Measurements from ENCODE around the gene SLC45A1.
"Not testable (repeated sequence)": the region's sequence is repeated elsewhere in the genome, so short reads cannot be mapped to it uniquely, and the experiment has no call there.

Gene SLC45A1

GRCh38 chr1:8317647-8318381 is at the start of gene SLC45A1:
TSS of gene SLC45A1 (plus strand) at chr1:8318114. CDS start at chr1:8324330, 6,216 bp downstream.
- peak; percentile 19 for DNase-seq

DNA sequence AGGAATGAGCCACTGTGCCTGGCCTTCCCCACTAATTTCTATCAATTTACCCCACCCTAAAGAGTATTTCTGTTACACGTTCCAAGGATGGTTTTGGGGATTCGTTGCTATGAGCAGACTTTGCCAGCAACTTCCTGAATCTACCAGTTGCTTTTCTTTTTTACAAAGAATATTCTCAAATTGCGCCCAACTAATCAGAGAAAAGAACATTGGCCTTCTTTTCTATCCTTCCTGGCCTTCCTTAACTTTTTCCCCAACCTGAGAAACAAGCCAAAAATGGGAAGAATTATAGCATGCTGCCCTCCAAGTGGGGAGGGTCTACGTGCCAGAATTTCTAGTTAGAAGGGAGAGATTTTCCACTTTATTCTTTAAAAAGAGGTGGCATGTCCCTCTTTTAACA is 44.9 kb upstream of the SLC45A1 start:
- no peak for DNase-seq

DNA sequence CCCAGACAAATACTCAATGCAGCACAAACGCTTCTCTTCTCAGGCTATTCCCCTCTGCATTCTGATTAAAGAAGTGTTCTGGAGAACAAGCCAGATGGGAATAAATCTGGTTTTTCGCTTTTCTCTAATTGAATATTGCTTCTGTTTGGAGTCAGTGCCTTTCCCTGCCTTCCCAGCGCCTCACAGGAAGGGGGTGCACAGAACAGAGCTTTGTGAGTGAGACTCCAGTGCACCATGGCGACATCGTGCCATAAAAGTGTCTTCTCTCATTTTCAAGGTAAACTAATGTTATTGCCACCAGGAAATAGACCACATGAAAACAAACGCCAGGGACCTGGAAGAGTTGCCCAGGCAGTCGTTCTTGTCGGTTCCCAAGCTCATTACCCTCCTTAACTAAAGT is 43.6 kb upstream of the SLC45A1 start:
- no peak for DNase-seq

DNA sequence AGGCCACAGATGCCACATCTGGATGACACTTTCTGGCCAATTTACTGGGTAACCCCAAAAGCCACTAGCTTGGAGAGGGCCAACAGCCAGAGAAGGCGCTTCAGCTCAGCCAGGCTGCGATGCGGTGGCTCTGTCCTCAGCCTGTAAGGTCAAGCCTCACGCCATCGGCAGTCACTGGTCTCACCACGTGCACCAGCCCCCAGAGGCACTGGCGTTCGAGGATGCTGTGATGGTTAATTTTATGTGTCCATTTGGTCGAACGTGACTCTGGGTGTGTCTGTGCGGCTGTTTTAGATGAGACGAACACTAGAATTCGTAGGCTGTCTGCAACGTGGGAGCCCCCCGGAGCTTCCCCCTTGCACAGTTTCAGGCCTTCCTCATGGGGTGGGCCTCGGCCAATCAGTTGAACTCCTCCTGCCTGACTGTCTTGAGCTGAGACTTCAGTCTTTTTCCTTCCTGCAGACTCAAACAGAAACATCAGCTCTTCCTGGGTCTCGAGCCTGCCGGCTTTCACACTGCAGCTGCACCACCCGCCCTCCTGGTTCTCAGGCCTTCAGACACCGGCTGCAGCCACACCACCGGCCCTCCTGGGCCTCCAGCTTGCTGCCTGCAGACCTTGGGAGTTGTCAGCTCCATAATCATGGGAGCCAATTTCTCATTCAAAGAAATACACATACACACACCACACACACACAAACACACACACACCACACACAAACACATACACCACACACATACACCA is 41.6 kb upstream of the SLC45A1 start:
- DNase-seq = no peak

DNA sequence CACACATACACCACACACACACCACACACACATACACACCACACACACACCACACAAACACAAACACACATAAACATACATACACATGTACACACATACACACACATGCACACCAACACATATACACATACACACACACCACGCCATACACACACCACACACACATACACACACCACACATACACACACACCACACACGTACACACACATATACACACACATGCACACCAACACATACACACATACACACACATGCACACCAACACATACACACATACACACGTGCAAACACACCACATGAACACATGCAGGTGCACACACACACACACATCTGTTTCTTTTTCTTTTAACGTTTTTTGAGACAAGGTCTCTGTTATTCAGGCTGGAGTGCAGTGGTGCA is 41.0 kb upstream of the SLC45A1 start:
- no peak for DNase-seq

DNA sequence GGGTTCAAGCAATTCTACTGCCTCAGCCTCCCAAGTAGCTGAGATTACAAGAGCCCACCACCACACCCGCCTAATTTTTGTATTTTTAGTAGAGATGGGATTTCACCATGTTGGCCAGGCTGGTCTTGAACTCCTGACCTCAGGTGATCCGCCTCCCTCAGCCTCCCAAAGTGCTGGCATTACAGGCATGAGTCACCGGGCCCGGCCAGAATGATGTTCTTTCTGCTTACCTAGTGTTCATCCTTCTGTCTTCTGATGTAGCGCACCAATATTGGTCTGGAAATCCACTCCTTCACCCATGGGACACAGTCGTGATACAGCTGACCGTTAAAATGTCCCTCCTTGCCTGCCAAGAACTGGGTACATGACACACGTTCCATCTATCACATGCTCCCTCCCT is 39.2 kb upstream of the SLC45A1 start:
- not testable (repeated sequence) for DNase-seq

GRCh38 chr1:8281843-8282509 is 35.9 kb upstream of the SLC45A1 start:
- no peak for DNase-seq

- DNase-seq = no peak
Observed at GRCh38 chr1:8283058-8283884, 34.6 kb upstream of the SLC45A1 start.

DNA sequence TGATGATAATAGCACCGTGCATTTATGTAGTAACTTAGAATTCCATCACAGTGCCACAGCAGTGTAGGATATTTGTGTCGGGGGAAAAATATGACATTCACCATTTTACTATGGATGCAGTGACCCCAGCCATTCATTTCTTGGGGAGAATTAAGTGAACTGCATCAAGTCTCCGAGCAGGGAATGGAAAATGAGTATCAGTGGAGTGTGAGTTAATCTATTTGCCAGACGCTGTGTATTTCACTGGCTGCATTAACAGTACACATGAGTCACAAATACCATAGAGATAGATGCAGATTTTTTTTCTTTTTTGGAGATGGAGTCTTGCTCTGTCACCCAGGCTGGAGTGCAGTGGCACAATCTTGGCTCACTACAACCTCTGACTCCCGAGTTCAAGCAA is 33.8 kb upstream of the SLC45A1 start:
- no peak for DNase-seq

GRCh38 chr1:8285103-8285502 is 32.8 kb upstream of the SLC45A1 start:
- no peak for DNase-seq

- DNase-seq = no peak
Observed at GRCh38 chr1:8285965-8286364, 31.9 kb upstream of the SLC45A1 start.

GRCh38 chr1:8293118-8293517 is 24.8 kb upstream of the SLC45A1 start:
- DNase-seq = no peak

DNA sequence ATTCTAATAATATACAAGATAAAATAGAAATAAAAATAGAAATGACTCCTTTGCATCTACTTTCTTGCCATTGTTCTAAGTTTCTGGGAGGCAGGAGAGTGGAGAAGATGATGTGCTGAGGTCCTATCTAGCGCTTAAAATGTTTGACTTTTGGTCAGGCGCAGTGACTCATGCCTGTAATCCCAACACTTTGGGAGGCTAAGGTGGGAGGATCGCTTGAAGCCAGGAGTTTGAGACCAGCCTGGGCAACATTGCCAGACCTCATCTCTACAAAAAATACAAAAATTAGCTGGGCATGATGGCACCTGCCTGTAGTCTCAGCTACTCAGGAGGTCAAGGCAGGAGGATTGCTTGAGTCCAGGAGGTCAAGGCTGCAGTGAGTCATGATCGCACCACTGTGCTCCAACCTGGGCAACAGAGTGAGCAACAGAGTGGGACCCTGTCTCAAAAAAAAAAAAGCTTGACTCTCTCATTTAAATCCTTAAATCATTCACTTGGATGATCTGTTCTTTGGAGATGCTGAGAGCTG is 24.2 kb upstream of the SLC45A1 start:
- DNase-seq = no peak

GRCh38 chr1:8294170-8294697 is 23.7 kb upstream of the SLC45A1 start:
- no peak for DNase-seq

DNA sequence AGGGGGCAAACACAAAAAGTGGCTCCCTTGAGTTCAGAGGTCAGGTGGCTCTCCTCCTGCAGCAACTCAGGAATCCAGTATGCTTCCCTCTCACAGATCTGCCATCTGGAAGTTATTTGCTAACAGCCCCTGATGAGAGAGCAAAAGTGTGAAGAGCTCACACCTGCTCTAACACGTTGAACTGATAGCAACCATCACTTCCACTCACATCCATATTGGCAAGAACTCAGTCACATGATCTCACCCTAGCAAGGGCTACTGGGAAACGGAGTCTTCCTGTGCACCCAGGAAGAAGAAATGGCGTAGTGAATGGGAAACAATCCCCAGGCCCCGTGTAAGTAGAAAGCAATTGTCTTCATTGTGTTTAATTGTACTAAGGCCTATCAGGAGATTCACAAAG is 20.7 kb upstream of the SLC45A1 start:
- no peak for DNase-seq

DNA sequence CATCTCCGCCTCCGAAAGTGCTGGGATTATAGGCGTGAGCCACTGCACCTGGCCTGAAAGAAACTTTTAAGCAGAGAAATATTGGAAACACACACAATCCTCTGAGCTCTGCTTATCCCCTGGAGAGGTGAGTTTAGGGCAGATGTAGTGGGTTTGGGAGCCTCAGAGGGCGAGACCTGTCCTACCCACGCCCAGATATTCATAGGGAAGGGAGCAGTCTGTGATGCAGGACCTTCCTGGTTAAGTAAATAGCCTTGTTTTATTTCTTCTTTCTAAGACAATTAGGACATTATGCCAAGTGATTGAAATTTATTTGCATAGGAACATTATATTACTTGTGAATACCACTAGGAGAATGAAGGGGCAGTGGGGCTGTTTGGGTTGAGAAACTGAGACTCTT is 18.0 kb upstream of the SLC45A1 start:
- DNase-seq = no peak

DNA sequence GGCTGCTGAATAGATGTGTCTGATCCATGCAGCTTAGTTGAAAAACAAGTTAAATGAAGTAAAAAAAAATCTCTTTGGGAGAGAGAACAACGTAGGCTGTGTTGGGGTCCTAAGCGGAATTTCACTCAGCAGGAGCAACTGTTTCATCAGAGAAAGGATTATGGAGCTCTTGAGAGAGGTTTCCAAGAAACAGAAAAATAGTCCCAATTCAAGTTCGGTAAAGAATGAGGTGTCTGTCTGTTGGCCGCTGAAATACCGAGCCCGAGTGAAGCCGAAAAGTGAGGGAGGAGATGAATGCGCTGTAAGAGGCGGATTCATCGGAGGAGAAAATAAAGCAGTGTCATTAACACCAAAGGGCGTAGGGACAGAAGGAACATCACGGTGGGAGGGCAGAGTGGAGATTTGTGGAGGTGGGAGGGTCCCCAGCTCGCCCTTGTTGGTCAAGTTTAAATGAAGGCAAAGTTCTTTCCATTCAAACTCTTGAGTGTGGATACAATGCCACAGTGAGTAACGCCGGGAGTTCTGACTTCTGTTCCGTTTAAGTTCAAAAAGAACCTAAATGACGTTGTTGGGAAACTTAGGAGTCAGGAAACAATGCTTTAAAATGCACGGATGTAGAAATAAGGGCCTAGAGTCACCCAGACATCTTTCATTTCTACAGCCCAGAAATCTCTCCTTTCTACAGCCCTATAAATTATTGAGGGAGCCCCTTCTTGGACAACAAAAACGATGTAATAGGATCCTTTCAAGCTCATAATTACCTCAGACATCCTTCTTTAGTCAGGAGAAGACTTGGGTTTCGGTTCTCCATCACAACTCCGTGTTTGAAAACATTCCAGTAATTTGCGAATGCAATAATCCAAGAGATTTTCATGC is 15.6 kb upstream of the SLC45A1 start:
- no peak for DNase-seq

- no peak for DNase-seq
Observed at GRCh38 chr1:8303141-8303540, 14.8 kb upstream of the SLC45A1 start.

- no peak for DNase-seq
Observed at GRCh38 chr1:8303876-8304275, 14.0 kb upstream of the SLC45A1 start.

DNA sequence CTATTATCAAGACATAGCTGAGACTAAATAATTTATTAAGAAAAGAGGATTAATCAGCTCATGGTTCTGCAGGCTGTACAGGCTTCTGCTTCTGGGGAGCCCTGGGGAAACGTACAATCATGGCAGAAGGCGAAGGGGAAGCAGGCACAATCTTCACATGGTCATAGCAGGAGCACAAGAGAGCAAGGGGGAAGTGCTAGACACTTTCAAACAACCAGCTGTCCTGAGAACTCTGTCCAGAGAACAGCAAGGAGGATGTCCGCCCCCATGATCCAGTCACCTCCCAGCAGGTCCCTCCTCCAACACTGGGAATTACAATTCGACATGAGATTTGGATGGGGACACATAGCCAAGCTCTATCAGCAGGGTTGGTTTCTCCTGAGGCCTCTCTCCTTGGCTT is 10.3 kb upstream of the SLC45A1 start:
- DNase-seq = no peak

- no peak for DNase-seq
Observed at GRCh38 chr1:8311068-8311718, 6.7 kb upstream of the SLC45A1 start.
